Tibial nerve (tissue), 4 donors: Measurements from ENCODE around the gene BLCAP. TPM values are rescaled to one million over a fixed set of nuclear protein-coding genes. Genes with fewer than 3 reads are reported as not detected.

Source experiments
- DNase-seq, 2 donors: peaks; one replicate each; pipeline ENCODE4 v3.0.0-alpha.2; 2019; ENCODE audit warnings: low spot score in 2 of 2
- H3K27ac ChIP-seq, 4 donors: fragments of 200-600 bp; sonication (generic) in 3 of 4; one replicate each; pipeline ENCODE4 v1.5.1; 2017 to 2019; ENCODE audit warnings: mild to moderate bottlenecking in 1 of 4
- H3K27me3 ChIP-seq, 2 donors: fragments of 200-600 bp; sonication (generic) in 1 of 2; one replicate each; pipeline versions ENCODE4 v1.5.1 to v1.6.0; 2017 to 2019
- H3K36me3 ChIP-seq, 3 donors: fragments of 200-600 bp; sonication (generic); one replicate each; pipeline ENCODE4 v1.5.1; 2018 to 2019
- H3K4me1 ChIP-seq, 4 donors: fragments of 200-600 bp; sonication (generic) in 3 of 4; one replicate each; pipeline ENCODE4 v1.5.1; 2017 to 2019
- H3K4me3 ChIP-seq, 4 donors: fragments of 200-600 bp; sonication (generic) in 3 of 4; one replicate each; pipeline ENCODE4 v1.5.1; 2017 to 2019; ENCODE audit warnings: mild to moderate bottlenecking in 1 of 4, moderate library complexity in 1 of 4
- H3K9me3 ChIP-seq, 4 donors: fragments of 200-600 bp; sonication (generic) in 3 of 4; one replicate each; pipeline ENCODE4 v1.5.1; 2017 to 2019
- CTCF ChIP-seq, 5 experiments: fragments of 200-600 bp in 3 of 5; fragments of 450-650 bp in 2 of 5; sonication (generic) in 3 of 5; IDR thresholded peaks; one replicate each; pipeline ENCODE4 v1.5.1; 2016 to 2019; ENCODE audit warnings: antibody characterized with exemption in 5 of 5, mild to moderate bottlenecking in 3 of 5, moderate library complexity in 2 of 5
- EP300 ChIP-seq, 2 donors: sonication (generic); formaldehyde crosslinking; IDR thresholded peaks; one replicate each; pipeline ENCODE4 v1.6.1; 2017; ENCODE audit warnings: antibody characterized with exemption in 2 of 2, mild to moderate bottlenecking in 1 of 2
- POLR2A ChIP-seq, 2 donors: fragments of 450-650 bp; IDR thresholded peaks; one replicate each; pipeline ENCODE4 v1.6.1; 2017; ENCODE audit warnings: antibody characterized with exemption in 2 of 2, mild to moderate bottlenecking in 2 of 2, moderate library complexity in 2 of 2
- WGBS, 2 donors: methylation state at CpG; one replicate each; pipeline ENCODE4 v1.1.5; 2018; 5-methylcytosine and 5-hydroxymethylcytosine counted together
- total RNA-seq, 4 donors: library from RNA; depleted of rRNA; stranded (reverse); fragments of >200 nt; gene quantifications; one replicate each; pipeline ENCODE4 v1.1.0, GENCODE V29; 2016

BLCAP gene
- total RNA-seq, 4 donors from 2014 or later = 39.8 to 51.3 (median 48.8) TPM

GRCh38 chr20:37540001-37540400 is 12.3 kb upstream of the BLCAP start:
- Histone ChIP-seq H3K4me3 (no peak overlapping the region), H3K36me3 (no peaks in the 10 kb centered on the region), H3K27ac (no peak overlapping the region), H3K4me1 (no peaks in the 10 kb centered on the region), H3K9me3 (no peaks in the 10 kb centered on the region), H3K27me3 (no peaks in the 10 kb centered on the region)
- no peak for DNase-seq
- 48 to 49% methylated on average over 5 of the region's 5 CpGs for WGBS, 2 donors
- TF ChIP-seq CTCF (IDR thresholded peaks at IDR 0.05) = no peak
- TF ChIP-seq POLR2A (IDR thresholded peaks at IDR 0.05) = no peak
- TF ChIP-seq EP300 (IDR thresholded peaks at IDR 0.05) = no peak

GRCh38 chr20:37539424-37539823 is 11.7 kb upstream of the BLCAP start:
- Histone ChIP-seq H3K4me3 (no peak overlapping the region), H3K36me3 (no peaks in the 10 kb centered on the region), H3K27me3 (no peaks in the 10 kb centered on the region), H3K9me3 (no peaks in the 10 kb centered on the region), H3K27ac (no peak overlapping the region), H3K4me1 (peaks cover 0 to 1% (median 0%) of the 10 kb centered on the region in 4 donors)
- DNase-seq = no peak
- TF ChIP-seq POLR2A (IDR thresholded peaks at IDR 0.05) (no peak), CTCF (IDR thresholded peaks at IDR 0.05) (no peak), EP300 (IDR thresholded peaks at IDR 0.05) (no peak)
- 71 to 77% methylated on average over 4 of the region's 4 CpGs for WGBS, 2 donors

GRCh38 chr20:37538003-37538402 is 10.3 kb upstream of the BLCAP start:
- Histone ChIP-seq H3K36me3 (no peaks in the 10 kb centered on the region), H3K27me3 (no peaks in the 10 kb centered on the region), H3K4me1 (peaks cover 0 to 6% (median 2%) of the 10 kb centered on the region in 4 donors), H3K27ac (no peak overlapping the region), H3K4me3 (no peak overlapping the region), H3K9me3 (no peaks in the 10 kb centered on the region)
- no peak for DNase-seq
- TF ChIP-seq EP300 (IDR thresholded peaks at IDR 0.05) (no peak), CTCF (IDR thresholded peaks at IDR 0.05) (no peak), POLR2A (IDR thresholded peaks at IDR 0.05) (no peak)
- WGBS, 2 donors = 82 to 83% methylated on average over 5 of the region's 5 CpGs

- Histone ChIP-seq H3K27me3 (no peaks in the 10 kb centered on the region), H3K27ac (no peak overlapping the region), H3K4me1 (peaks cover 0 to 6% (median 2%) of the 10 kb centered on the region in 4 donors), H3K4me3 (no peak overlapping the region), H3K9me3 (no peaks in the 10 kb centered on the region), H3K36me3 (no peaks in the 10 kb centered on the region)
- no peak for DNase-seq
- WGBS, 2 donors = 92 to 95% methylated on average over 1 of the region's 1 CpG
- no peak for TF ChIP-seq EP300 (IDR thresholded peaks at IDR 0.05)
- TF ChIP-seq POLR2A (IDR thresholded peaks at IDR 0.05) = no peak
- TF ChIP-seq CTCF (IDR thresholded peaks at IDR 0.05) = no peak
These were observed 9.8 kb upstream of the BLCAP start for GRCh38 chr20:37537505-37537904.

- no peak overlapping the region for H3K27ac ChIP-seq
- WGBS, 2 donors = 48 to 53% methylated on average over 10 of the region's 10 CpGs
- H3K9me3 ChIP-seq = no peaks in the 10 kb centered on the region
- no peaks in the 10 kb centered on the region for H3K27me3 ChIP-seq
- DNase-seq = no peak
- no peak overlapping the region for H3K4me3 ChIP-seq
- TF ChIP-seq CTCF (IDR thresholded peaks at IDR 0.05) (no peak), POLR2A (IDR thresholded peaks at IDR 0.05) (no peak), EP300 (IDR thresholded peaks at IDR 0.05) (no peak)
- H3K36me3 ChIP-seq = no peaks in the 10 kb centered on the region
- peaks cover 0 to 6% (median 2%) of the 10 kb centered on the region in 4 donors for H3K4me1 ChIP-seq
These were observed 7.9 kb upstream of the BLCAP start for GRCh38 chr20:37535443-37536132.
